ENCODE results near the gene PTPRN2. TPM values are rescaled to one million over a fixed set of nuclear protein-coding genes. Genes with fewer than 3 reads are reported as not detected.

PTPRN2 gene
- total RNA-seq, 2 experiments from 2014 or later, result 0.70 TPM; not detected in 1

GRCh38 chr7:157543791-157544190 lies 1043.8 kb downstream of the PTPRN2 start:
- CTCF ChIA-PET (ENCODE audit: unreplicated experiment), result no interaction called here

GRCh38 chr7:157543276-157543675 lies 1044.3 kb downstream of the PTPRN2 start:
- ChIA-PET CTCF (ENCODE audit: unreplicated experiment) (no interaction called here), POLR2A (no interaction called here)
- no peaks in the 10 kb centered on the region for H3K9me3 ChIP-seq (ENCODE audit: low read length)
- TF ChIP-seq EZH2phosphoT487 (IDR thresholded peaks at IDR 0.05; ENCODE audit: borderline replicate concordance, low read depth, low read length) (no peak), CTCF (conservative IDR thresholded peaks at IDR 0.05; ENCODE audit: low read length) (no peak)
- no peaks in the 10 kb centered on the region for H3K9me2 ChIP-seq (ENCODE audit: insufficient read depth, low read length)
- H4K20me1 ChIP-seq (ENCODE audit: insufficient read depth, low read length), result no peaks in the 10 kb centered on the region
- intact Hi-C loops (cut with micrococcal nuclease; ENCODE audit: unreplicated experiment), result no loop called here
- H3K79me2 ChIP-seq (ENCODE audit: insufficient read depth, low read depth, low read length), result no peaks in the 10 kb centered on the region
- H3K4me1 ChIP-seq (ENCODE audit: insufficient read depth, low read length, poor library complexity, severe bottlenecking), result no peaks in the 10 kb centered on the region
- no TSS peak for BruUV-seq (replicated peaks)
- H3K36me3 ChIP-seq (ENCODE audit: insufficient read depth, low read length), result no peaks in the 10 kb centered on the region
- H3K4me3 ChIP-seq (ENCODE audit: low read depth, low read length, poor library complexity, severe bottlenecking), result no peak overlapping the region
- H3K27ac ChIP-seq (ENCODE audit: low read depth, low read length, poor library complexity, severe bottlenecking), result no peak overlapping the region
- no peak overlapping the region for H3K4me2 ChIP-seq (ENCODE audit: low read length)
- no peak overlapping the region for H2AFZ ChIP-seq (ENCODE audit: low read length)
- no peak for DNase-seq (ENCODE audit: low spot score)

More at GRCh38 chr7:157543791-157544190, 1043.8 kb downstream of the PTPRN2 start:
- H3K9me2 ChIP-seq (ENCODE audit: insufficient read depth, low read length), result no peaks in the 10 kb centered on the region
- BruUV-seq (replicated peaks), result no TSS peak
- no peak overlapping the region for H3K27ac ChIP-seq (ENCODE audit: low read depth, low read length, poor library complexity, severe bottlenecking)
- H3K4me1 ChIP-seq (ENCODE audit: insufficient read depth, low read length, poor library complexity, severe bottlenecking), result no peaks in the 10 kb centered on the region
- no peak overlapping the region for H2AFZ ChIP-seq (ENCODE audit: low read length)
- intact Hi-C loops (cut with micrococcal nuclease; ENCODE audit: unreplicated experiment), result no loop called here
- H3K4me2 ChIP-seq (ENCODE audit: low read length), result no peak overlapping the region
- POLR2A ChIA-PET, result interaction anchor here (0.6 kb wide), 1 partner anchor 356 kb away, joined by 3 read pairs; no protein-coding TSS in a partner anchor
- no peaks in the 10 kb centered on the region for H3K9me3 ChIP-seq (ENCODE audit: low read length)
- no peaks in the 10 kb centered on the region for H4K20me1 ChIP-seq (ENCODE audit: insufficient read depth, low read length)
- TF ChIP-seq EZH2phosphoT487 (IDR thresholded peaks at IDR 0.05; ENCODE audit: borderline replicate concordance, low read depth, low read length) (no peak), CTCF (conservative IDR thresholded peaks at IDR 0.05; ENCODE audit: low read length) (no peak)
- H3K4me3 ChIP-seq (ENCODE audit: low read depth, low read length, poor library complexity, severe bottlenecking), result no peak overlapping the region
- no peak for DNase-seq (ENCODE audit: low spot score)
- no peaks in the 10 kb centered on the region for H3K36me3 ChIP-seq (ENCODE audit: insufficient read depth, low read length)
- H3K79me2 ChIP-seq (ENCODE audit: insufficient read depth, low read depth, low read length), result no peaks in the 10 kb centered on the region

- CTCF ChIA-PET (ENCODE audit: unreplicated experiment), result no interaction called here
- Histone ChIP-seq H3K9me3 (ENCODE audit: low read length) (no peaks in the 10 kb centered on the region), H3K9me2 (ENCODE audit: insufficient read depth, low read length) (no peaks in the 10 kb centered on the region), H3K79me2 (ENCODE audit: insufficient read depth, low read depth, low read length) (no peaks in the 10 kb centered on the region), H3K36me3 (ENCODE audit: insufficient read depth, low read length) (no peaks in the 10 kb centered on the region), H3K4me3 (ENCODE audit: low read depth, low read length, poor library complexity, severe bottlenecking) (no peak overlapping the region), H2AFZ (ENCODE audit: low read length) (no peak overlapping the region), H4K20me1 (ENCODE audit: insufficient read depth, low read length) (no peaks in the 10 kb centered on the region), H3K4me1 (ENCODE audit: insufficient read depth, low read length, poor library complexity, severe bottlenecking) (no peaks in the 10 kb centered on the region), H3K27ac (ENCODE audit: low read depth, low read length, poor library complexity, severe bottlenecking) (no peak overlapping the region), H3K4me2 (ENCODE audit: low read length) (no peak overlapping the region)
- no peak for DNase-seq (ENCODE audit: low spot score)
- POLR2A ChIA-PET, result no interaction called here
- TF ChIP-seq EZH2phosphoT487 (IDR thresholded peaks at IDR 0.05; ENCODE audit: borderline replicate concordance, low read depth, low read length), result no peak
- intact Hi-C loops (cut with micrococcal nuclease; ENCODE audit: unreplicated experiment), result no loop called here
- BruUV-seq (replicated peaks), result no TSS peak
These were observed 1045.3 kb downstream of the PTPRN2 start for GRCh38 chr7:157542068-157543021.

Measured in OCI-LY7 (cell line).